Coronary artery (tissue), 2 donors: ENCODE results near the gene NFYA.

Experiments used
- DNase-seq: peaks from one replicate; pipeline ENCODE4 v3.0.0-alpha.2; 2017; ENCODE audit warnings: low spot score
- H3K27ac ChIP-seq, 2 donors: fragments of 200-600 bp; sonication (generic); one replicate each; pipeline ENCODE4 v1.5.1; 2016 to 2019
- H3K4me3 ChIP-seq: fragments of 200-600 bp; sonication (generic); 2 replicates; pipeline ENCODE4 v1.5.1; 2016; ENCODE audit warnings: mild to moderate bottlenecking, moderate library complexity
- CTCF ChIP-seq: fragments of 200-600 bp; sonication (generic); IDR thresholded peaks from one replicate; pipeline ENCODE4 v1.5.1; 2019; ENCODE audit warnings: antibody characterized with exemption

The NFYA gene

GRCh38 chr6:41046084-41046483 lies 26.7 kb upstream of the NFYA start:
- H3K27ac ChIP-seq = no peak overlapping the region

GRCh38 chr6:41047306-41047705 lies 25.5 kb upstream of the NFYA start:
- Histone ChIP-seq H3K27ac (no peak overlapping the region), H3K4me3 (no peak overlapping the region)
- TF ChIP-seq CTCF = no peak
- DNase-seq = no peak

More at GRCh38 chr6:41046084-41046483, 26.7 kb upstream of the NFYA start:
- no peak overlapping the region for H3K4me3 ChIP-seq
- DNase-seq = no peak
- no peak for TF ChIP-seq CTCF

GRCh38 chr6:41047745-41048732 lies 24.7 kb upstream of the NFYA start:
- TF ChIP-seq CTCF = no peak
- no peak overlapping the region for H3K4me3 ChIP-seq
- no peak overlapping the region for H3K27ac ChIP-seq
- no peak for DNase-seq

GRCh38 chr6:41049521-41049920 lies 23.3 kb upstream of the NFYA start:
- no peak for DNase-seq
- Histone ChIP-seq H3K4me3 (no peak overlapping the region), H3K27ac (no peak overlapping the region)
- TF ChIP-seq CTCF = no peak

GRCh38 chr6:41049955-41050354 lies 22.8 kb upstream of the NFYA start:
- no peak for TF ChIP-seq CTCF
- no peak for DNase-seq
- Histone ChIP-seq H3K4me3 (no peak overlapping the region), H3K27ac (no peak overlapping the region)

GRCh38 chr6:41050536-41050935 lies 22.2 kb upstream of the NFYA start:
- H3K4me3 ChIP-seq = no peak overlapping the region
- no peak overlapping the region for H3K27ac ChIP-seq
- DNase-seq = no peak
- no peak for TF ChIP-seq CTCF

GRCh38 chr6:41051873-41052272 lies 20.9 kb upstream of the NFYA start:
- Histone ChIP-seq H3K27ac (no peak overlapping the region), H3K4me3 (no peak overlapping the region)
- TF ChIP-seq CTCF = no peak
- no peak for DNase-seq
